ENCODE results near the gene TUBGCP6.

Gene TUBGCP6, protein sequence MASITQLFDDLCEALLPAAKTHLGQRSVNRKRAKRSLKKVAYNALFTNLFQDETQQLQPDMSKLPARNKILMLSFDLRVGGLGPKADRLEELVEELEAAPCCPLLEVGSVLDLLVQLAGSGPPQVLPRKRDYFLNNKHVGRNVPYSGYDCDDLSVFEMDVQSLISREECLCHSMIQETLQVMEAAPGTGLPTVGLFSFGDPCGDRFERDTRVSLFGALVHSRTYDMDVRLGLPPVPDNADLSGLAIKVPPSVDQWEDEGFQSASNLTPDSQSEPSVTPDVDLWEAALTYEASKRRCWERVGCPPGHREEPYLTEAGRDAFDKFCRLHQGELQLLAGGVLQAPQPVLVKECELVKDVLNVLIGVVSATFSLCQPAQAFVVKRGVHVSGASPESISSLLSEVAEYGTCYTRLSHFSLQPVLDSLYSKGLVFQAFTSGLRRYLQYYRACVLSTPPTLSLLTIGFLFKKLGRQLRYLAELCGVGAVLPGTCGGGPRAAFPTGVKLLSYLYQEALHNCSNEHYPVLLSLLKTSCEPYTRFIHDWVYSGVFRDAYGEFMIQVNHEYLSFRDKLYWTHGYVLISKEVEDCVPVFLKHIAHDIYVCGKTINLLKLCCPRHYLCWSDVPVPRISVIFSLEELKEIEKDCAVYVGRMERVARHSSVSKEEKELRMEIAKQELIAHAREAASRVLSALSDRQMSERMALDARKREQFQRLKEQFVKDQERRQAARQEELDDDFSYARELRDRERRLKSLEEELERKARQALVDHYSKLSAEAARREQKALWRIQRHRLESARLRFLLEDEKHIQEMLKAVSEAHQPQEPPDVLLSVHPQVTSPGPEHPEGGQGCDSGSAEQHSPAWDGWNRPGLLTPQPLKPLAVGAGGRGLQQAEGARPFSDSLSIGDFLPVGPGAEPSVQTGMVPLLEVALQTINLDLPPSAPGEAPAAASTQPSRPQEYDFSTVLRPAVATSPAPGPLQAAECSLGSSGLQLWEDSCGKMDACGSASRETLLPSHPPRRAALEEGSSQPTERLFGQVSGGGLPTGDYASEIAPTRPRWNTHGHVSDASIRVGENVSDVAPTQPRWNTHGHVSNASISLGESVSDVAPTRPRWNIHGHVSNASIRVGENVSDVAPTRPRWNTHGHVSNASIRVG (N-terminal part only)

DNA sequence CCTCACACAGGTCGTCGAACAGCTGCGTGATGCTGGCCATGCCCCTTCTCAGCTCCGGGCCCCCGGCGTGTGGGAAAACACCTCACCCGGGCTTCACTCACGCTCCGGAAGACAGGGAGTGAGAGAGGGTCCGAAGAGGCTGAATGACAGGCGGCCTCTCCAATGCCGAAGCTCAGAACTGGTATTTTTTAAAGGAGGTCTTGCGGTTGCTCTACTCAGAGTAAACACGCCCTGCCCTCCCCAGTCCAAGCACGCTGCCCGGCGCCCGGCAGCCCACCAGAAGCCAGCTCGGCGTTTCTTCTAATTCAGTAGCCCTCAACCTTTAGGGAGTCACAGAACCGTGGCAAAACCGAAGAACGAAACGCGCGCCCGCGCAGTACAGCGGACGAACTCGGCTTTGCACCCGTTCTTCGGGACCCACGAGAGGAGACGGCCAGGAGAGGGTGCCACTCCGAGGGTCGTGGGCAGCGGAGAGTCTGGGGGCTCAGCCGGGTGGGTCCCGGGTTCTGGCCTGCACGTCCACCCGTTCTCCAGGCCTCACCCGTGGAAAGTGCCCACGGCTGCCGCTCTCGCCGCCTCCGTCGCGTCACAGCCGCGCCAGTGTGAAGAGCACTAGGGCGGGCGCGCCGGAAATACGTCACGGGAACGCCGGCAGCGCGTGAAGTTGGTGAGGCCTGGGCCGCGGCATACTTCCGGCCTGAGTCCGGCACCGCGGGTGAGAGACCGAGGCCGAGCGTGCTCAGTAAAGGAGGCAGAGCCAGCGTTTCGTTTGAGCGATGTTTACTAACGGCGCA is at the start of gene TUBGCP6:
Gene TUBGCP6, minus strand, starts transcription at position 604 of the 794 bp plus-strand sequence. Its CDS starts 564 bp downstream, at position 40.
- no peak for FAIRE-seq

DNA sequence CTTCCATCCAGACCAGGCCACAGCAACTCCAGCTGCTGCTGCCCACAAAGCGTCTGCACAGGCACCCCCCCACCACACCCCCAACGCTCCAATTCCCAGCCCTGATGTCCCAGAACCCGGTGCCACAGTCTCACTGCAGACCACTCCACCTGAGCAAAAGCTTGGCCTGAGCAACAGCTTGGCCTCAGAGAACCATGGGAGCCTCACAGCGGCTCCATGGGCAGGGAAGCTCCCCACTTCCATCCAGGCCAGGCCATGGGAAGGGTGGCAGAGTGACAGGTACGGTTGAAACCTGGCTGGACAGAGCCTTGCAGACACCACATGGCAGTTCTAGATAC is 49.5 kb upstream of the TUBGCP6 start:
- no peak for FAIRE-seq

DNA sequence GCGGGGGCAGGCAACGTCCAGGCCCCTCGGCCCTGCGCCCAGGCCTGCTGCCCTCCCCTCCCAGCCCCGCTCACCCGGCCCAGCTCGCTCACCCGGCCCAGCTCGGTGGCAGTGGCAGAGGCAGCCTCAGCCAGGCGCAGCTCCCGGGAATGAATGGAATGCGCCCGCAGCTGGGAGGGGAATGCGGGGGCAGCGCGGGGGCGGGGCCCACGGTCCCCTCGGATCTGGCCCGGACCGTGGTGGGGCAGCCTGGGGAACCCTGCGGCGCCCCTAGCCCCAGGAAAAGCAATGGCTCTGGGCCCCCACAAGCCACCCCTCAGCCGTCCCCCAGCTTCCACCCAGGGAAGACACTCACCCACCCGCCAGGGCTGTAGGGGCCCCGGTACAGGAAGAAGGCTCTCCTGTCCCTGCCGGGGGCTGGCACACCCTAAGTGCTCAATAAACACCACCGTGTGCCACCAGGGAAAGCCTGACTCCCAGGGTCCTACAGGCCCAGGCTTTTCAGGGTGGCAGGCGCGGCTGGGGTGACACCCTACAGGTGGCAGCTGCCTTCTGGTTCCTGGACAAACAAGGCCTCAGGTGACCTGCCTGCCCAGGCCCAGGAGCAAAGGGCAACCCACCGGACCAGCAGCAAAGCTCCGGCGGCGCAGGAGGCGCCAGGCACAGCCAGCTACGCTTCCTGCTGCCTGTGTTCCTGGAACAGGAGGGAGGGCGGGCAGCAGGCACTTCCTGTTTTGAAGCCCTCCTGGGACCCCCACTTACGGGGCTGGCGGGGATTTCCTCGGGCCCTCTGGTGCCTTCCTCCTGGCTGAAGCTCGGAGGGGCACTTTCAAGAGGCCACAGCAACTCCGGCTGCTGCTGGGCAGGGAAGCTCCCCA is 48.9 kb upstream of the TUBGCP6 start:
- FAIRE-seq, result no peak

DNA sequence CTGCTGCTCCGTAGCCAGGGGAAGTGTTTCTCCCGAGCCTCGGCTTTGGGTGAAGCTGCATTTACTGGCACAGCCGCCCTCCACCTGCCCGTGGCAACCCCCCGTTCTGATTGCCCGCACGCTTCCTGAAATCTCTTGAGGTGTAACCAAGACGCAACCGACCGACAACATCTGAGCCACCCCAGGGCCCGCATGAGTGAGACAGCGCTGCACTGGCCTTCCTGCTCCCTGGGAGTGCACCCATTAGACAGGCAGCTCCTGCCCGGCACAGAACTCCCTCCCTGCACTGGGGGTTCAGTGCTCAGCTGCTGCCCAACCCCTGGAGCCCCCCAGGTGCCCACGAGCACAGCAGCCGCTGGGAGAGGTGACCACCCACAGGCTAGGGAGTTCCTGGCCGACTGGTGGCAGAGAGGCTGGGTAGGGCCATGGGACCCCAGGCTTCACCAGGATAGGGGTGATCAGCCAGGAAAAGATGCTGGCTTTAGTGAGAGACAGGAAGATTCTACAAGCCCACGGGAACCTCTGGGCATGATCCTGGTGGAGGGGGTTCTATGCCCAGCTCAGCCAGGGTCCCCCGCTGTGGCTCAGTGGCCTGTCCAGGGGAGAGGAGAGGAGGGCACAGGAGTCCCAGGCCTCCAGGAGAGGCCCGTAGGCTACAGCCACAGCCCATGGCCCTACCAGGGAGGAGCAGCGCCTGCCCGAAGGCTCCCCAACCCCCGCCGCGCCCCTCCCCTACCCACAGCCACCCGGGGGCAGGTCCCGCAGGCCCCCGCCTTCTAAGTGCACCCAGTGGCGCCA is 48.0 kb upstream of the TUBGCP6 start:
- FAIRE-seq, result no peak

DNA sequence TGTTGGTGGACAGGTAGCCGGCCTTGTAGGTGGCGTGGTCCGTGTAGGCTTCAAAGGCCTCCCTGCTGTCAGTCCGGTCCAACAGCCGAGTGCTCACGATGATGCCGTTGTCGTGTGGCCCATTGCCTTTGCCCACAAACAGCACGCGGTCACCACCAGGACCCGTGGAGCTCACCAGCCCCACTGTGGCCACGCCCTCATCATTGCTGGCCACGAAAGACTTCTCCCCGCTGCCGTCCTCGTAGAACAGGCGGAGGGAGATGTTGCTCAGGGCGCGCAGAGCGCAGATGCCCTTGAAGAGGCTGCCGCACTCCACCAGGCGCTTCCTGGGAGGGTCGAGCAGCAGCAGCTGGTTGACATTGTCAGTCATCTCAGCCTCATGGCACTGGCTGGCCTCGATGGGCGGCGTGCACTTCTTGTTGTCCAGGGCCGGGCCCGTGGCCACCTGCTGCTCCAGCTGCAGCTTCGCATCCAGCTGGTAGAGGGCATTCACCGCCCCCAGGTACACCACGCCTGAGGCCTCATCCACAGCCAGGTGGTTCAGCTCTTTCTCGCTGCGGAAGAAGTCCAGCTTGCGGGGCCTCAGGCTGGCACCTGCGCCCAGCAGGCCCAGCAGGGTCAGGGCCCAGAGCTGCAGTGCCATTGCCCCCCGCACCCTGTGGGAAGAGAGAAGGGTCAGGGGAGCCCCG is 45.3 kb upstream of the TUBGCP6 start:
- FAIRE-seq, result no peak

DNA sequence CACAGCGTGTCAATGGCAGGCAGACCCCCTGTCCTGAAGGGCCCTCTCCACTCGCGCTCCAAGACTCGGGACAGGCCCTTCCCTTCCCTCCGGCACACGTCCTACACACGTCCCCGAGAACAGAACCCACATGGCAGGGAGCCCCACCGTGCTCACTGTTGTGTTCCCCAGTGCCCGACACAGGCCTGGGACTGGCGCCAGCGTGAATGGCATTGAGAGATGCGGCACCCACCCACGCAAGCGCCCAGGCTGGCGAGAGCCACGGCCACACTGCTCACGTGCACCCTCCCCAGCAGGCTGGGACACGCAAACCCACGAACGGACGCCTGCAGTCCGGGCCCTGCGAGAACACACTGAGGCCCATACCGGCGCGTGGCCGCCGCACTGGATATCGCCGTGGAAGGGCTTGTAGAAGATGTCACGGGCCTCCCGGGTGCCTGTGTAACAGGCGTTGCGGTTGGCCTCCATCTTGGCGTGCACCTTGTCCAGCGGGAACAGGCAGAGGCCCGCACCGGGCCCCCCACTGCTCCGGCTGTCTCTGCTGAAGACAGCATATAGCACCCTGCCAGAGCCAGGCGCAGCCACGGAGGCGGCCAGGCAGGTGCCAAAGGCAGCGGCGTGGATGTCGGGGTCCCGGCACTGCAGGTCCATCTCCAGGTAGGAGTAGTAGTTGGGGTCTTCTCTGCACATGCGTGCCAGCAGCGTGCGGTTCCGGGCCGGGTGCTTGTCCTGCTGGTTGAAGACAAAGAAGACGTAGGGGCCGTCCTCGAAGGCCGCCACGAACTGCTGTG is 44.5 kb upstream of the TUBGCP6 start:
- no peak for FAIRE-seq

DNA sequence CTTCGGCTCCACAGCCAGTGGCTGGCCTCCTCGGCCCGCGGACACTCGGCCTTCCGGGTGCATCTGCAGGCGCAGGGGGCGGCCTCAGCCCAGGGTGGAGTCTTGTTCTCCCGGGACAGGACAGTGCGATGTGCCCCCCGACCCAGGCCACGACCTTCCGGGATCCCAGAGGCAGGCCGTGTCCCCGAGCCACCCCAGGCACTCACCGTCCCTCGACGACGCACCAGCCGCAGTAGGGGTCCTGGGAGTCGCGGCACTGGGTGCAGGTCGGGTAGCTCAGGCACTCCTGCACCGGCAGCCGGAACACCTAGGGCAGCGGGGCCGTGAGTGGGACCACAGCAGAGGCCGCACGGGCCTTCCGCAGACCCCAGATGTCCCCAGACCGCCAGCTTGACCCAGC is 42.9 kb upstream of the TUBGCP6 start:
- FAIRE-seq, result no peak

DNA sequence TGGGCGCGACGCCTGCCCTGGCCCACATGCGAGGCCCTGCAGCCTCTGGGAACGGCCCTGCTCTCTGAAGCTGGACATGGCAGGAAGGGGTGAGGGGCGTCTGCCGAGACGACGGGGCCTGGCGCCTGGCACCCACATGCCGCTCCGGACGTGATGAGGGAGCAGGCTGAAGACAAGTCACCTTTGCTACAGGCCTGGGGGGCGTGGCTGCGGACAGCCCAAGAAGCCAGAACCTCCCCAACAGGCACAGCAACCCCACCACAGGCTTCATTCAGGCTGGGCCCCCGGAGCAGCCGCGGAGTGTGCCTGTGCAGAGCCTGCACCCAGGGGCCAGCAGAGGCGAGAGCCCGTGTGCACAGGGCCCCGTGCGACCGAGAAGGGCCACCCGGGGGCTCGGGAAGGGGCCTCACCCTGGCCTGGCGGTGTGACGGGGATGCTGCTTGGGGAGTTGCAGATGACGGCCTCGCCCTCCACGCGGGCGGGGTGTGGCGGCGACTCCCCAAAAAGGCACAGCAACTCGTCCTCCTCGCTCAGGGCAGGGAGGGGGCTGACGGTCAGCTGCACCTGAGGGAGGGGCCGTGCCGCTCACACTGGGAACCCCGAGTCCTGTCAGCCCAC is 42.0 kb upstream of the TUBGCP6 start:
- no peak for FAIRE-seq

DNA sequence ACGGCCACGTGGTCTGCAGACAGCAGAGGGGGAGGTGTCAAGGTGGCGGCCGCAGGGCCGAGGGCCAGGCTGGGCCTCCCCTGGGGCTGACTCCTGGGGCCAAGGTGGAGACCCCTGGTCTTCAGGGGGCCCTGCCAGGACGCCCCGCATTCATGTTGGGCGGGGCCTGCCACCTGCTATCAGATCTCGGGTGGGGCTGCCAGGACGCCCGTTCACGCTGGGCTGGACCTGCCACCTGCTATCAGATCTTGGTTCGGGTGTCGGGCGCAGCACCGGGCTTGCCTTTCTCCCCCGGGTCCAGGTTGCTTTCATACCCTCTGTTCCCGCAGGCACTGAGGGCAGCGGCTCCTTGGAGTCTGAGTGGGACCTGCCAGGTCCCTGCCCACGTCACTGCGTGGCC is 41.5 kb upstream of the TUBGCP6 start:
- FAIRE-seq, result no peak

DNA sequence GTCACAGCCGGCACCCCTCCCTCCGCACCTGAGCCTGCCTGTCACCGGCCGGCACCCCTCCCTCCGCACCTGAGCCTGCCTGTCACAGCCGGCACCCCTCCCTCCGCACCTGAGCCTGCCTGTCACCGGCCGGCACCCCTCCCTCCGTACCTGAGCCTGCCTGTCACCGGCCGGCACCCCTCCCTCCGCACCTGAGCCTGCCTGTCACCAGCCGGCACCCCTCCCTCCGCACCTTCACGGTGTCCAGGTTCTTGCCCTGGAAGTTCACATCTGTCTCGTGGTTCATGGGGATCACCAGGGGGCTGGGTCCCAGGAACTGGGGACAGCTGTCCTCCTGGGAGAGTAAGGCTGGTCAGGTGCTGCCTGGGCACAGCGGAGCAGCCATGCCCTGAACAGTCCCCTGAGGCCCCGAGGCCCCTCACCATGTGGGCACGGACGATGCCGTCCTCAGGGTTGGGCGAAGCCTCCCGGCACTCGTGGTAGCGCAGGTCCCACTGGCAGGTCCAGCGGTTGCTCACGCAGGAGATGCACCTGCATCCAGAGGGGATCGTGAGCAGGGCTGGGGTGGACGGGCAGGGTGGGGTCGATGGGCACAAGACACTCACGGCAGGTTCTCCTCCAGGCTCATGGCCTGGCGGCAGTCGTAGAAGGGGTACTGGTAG is 40.9 kb upstream of the TUBGCP6 start:
- no peak for FAIRE-seq

DNA sequence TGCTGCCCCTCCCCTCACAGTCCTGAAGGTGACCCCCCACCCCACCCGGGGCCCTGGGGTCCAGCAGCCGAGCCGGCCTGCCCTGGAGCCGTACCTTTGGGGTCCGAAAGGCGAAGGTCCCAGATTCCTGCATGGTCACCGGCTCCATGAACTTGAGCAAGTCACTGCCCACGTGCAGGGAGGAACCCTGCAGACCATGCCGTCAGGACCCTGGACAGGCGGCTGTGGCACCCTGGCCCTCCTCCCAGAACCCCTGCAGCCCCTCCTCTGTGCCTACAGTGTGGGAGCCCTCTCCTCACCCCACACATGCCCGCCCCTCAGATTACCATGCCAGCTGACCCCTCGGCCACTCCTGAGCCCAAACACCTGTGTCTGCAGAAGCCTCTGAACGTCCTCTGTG is 39.7 kb upstream of the TUBGCP6 start:
- no peak for FAIRE-seq

DNA sequence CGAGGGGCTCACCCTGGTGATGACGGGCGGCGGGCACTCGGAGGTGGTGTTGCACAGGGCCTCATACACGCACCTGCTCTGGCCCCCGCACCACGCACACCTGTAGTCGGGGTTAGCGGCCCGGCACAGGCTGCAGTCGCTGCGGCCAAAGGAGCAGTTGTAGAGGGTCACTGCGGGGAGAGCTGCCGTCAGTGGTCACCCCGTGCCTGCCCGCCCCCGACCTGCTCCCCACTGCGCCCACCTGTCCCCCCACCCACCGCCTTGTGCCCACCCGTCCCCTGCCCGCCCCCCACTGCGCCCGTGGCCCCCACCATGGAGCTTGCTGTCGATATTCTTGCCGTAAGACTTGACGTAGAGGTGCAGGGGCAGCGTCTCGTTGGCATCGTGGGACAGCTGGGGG is 39.0 kb upstream of the TUBGCP6 start:
- FAIRE-seq, result no peak

DNA sequence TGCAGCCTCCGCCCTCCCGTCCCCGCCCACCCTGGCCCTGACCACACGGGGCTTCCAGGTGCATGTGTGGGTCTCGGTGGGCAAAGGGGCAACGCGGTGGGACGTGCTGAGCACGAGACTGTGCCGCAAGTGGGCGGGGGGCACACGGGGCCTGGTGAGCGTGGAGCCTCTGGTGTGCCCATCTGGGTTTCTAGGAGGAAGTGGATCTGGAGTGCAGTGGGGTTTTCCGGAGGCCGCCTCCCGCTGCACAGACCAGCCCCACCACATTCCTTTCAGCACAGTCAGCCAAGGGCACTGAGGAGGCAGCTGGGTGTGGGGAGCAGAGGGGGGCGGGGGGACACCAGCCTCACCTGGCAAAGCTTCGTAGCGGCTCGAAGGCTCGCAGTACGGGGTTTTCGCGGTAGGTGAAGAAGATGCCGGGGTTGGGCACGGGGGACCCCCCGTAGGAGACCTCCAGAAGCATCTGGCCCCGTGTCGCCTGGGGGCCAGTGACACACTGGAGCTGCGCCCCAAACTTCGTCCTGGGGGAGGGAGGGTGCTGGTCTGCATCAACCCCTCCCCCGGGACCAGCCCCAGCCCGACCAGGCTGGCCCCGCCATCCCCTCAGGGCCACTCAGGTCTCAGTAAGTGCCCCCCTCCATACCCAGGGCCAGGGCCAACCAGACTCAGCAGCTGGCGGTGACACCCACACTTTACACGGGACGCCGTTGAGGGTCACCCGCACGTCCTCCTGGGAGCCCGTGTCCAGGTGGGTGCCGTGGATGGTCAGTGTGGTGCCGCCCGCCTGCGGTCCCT is 37.7 kb upstream of the TUBGCP6 start:
- FAIRE-seq, result no peak

DNA sequence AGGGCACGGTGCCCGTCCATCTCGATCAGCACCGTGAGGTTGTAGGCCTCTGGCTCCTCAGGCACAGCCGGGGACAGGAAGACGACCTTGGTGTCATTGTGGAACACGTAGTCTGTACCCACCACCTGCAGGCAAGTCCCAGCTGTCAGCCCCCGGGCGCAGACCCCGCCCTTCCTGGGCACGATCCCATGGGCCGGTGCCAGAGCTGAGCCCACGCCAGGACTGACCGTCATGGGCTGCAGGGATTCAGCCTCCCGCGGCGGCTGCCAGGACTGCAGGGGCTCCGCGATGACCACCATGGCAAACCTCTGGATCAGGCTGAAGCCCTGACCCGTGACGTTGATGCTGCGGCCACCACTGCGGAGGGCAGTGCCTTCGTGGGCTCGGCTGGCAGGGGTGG is 37.1 kb upstream of the TUBGCP6 start:
- no peak for FAIRE-seq

DNA sequence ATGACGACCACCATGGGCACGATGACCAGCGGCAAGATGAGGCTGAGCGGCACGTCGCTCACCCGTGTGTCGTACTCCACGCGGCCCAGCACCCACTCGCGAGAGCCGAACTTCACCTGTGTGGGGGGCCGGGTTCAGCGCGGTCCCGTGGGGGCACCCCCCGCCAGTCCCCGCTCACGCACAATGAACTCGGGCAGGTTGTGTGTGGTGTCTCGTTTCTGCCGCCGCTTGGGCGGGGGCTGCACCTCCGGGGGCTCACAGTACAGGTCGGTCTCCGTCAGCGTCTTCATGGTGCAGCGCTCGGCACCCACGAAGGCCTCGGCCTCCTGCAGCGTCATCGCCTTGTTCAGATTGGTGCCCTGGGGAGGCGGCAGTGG is 36.5 kb upstream of the TUBGCP6 start:
- FAIRE-seq, result no peak

DNA sequence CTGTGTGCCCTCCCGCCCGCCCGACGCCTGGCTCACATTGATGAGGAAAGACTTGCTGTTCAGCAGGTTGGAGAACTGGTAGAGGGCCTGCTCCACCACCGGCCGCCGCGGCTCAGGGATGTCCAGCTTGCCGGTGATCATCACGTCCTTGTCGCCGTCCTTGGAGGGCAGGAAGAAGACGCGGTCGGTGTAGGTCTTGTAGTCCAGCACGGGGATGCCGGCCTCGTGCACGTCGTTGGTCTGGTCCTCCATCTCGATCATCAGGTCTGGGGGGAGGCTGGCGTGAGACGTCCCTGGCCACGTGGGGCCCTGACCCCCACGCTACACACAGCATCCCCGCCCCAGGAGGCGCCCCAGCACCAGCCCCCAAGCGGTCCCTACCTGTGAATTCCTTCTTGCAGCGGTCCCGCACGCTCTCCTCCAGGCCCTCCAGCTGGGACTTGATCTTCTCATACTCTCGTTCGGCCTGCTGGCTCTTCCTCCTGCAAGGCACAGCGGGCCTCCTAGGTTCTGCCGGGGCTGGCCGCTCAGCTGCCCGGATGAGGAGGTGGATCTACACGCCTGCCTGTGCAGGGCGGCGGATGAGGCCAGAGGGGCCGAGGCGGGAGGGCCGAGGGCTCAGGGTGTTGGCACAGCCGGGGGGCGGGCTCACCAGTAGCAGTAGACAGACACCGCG is 36.0 kb upstream of the TUBGCP6 start:
- FAIRE-seq, result no peak

All from colon (tissue), 2 donors.